HG02885 (cell line): ENCODE data around the gene ADGRG6.
A peak's percentile ranks its signal among the peaks of the same experiment; 100 is the strongest.
"Not testable (repeated sequence)": the region's sequence is repeated elsewhere in the genome, so short reads cannot be mapped to it uniquely, and the experiment has no call there.

Experiments used
- ATAC-seq: cut with Tn5 transposase; IDR thresholded peaks from one replicate; pipeline ENCODE4 v1.9.1; 2021; ENCODE audit warnings: mild to moderate bottlenecking; ENCODE audit not compliant: unreplicated experiment, poor library complexity

ADGRG6 gene

GRCh38 chr6:142301651-142302391 lies at the start of gene ADGRG6:
Gene ADGRG6 (plus strand): TSS chr6:142302007. CDS start chr6:142302330, 323 bp downstream.
- peak; percentile 89 for ATAC-seq

DNA sequence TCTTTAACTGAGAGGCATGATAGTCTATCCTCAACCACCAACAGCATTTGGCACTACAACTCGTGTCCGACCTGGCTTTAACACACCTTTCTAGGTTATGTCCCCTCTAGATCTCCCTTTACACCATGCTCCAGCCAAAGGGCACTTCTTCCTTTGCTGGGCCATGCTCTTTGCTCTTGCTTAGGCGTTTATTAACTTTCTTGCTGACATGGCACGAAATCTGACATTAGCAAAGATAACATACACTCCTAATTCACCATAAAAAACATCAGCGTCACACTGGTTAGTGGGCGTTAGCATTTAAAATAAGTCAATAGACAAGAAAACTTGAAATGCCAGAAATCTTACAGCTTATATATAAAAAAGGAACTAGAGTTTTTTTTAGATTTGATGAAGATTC lies 47.3 kb upstream of the ADGRG6 start:
- no peak for ATAC-seq

DNA sequence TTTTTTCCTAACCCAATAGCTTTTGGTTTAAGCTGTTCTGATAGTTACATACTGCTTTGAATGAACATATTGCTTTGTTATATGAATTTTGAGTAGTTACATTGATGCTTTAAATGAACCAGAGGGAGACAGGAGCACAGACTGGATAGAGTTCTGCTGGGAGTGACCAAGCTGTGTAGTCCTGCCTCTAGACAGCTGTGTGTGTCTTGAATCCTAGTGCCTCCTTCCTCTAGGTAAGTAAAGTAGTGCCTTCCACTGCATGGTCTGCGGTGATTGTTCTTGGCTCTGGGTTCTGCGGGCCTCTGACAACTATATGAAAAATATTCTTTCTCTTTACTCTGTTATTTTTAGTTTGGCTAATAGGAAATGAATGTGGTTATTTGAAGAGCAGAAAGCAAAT lies 46.0 kb upstream of the ADGRG6 start:
- no peak for ATAC-seq

GRCh38 chr6:142258305-142258704 lies 43.5 kb upstream of the ADGRG6 start:
- no peak for ATAC-seq

- ATAC-seq, result no peak
These were observed 43.0 kb upstream of the ADGRG6 start for GRCh38 chr6:142258757-142259156.

GRCh38 chr6:142260748-142261147 lies 41.1 kb upstream of the ADGRG6 start:
- no peak for ATAC-seq

DNA sequence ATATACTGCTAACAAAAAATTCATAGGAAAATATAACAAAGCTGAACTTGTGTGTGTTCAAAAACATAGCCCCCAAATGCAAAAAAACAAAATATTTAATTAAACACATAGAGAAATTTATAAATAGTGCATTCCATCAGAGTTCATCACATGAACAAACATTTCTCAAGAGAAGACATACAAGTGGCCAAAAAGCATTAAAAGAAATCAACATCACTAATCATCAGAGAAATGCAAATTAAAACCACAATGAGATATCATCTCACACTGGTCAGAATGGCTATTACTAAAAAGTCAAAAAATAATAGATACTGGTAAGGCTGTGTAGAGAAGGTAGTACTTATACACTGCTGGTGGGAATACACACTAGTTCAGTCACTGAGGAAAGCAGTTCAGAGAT lies 39.6 kb upstream of the ADGRG6 start:
- ATAC-seq, result no peak

- ATAC-seq, result no peak
These were observed 36.3 kb upstream of the ADGRG6 start for GRCh38 chr6:142265476-142265875.

DNA sequence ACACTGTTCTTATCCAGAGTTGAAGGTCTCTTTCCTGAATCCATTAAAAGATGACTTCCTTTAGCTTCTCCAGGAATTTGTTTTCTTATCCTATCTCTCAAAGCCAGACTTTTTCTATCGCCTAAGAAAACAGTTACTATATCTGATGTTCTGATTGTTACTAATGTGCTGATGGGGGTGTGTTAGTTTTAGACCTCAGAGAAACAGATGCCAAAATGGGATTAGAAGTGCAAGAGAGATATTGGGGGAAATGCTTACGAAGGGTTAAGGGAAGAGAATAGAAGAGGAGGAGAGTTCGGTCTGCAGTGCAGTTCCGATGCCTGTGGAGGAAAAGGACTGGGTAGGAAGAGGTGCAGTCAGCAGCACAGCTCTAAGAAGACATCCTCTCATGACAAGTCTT lies 35.7 kb upstream of the ADGRG6 start:
- ATAC-seq, result no peak

DNA sequence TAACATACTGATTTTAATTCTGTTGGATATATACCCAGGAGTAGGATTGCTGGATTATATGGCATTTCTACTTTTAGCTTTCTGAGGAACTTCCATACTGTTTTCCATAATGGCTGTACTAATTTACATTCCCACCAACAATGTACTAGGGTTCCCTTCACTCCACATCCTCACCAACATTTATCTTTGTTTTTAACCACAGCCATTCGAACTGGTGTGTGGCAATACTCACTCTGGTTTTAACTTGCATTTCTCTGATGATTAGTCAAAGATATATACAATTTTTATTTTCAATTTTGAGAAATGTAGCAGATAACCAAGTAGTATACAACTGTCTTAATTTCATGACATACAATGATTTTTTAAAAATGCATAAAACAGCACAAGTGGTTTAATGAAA lies 30.3 kb upstream of the ADGRG6 start:
- no peak for ATAC-seq

DNA sequence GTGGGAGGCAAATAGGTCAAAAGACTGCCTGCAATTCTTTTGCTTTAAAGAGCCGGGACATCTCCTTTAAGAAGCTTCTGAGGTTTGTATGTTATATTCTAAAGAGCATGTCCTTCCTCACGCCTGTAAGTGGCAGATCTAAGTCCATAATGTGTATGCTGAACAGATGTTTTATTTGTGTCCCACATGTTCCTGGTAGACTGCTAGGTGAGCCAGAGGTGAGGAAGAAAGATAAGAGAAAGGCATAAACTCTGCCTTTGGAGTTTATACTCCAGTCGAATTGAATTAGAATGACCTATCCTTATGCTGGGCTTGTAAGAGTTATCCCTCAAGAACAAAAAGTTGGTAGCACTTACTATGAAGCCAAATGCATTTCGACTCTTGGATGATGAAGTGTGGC lies 27.2 kb upstream of the ADGRG6 start:
- no peak for ATAC-seq

- ATAC-seq, result no peak
These were observed 26.4 kb upstream of the ADGRG6 start for GRCh38 chr6:142275236-142276006.

DNA sequence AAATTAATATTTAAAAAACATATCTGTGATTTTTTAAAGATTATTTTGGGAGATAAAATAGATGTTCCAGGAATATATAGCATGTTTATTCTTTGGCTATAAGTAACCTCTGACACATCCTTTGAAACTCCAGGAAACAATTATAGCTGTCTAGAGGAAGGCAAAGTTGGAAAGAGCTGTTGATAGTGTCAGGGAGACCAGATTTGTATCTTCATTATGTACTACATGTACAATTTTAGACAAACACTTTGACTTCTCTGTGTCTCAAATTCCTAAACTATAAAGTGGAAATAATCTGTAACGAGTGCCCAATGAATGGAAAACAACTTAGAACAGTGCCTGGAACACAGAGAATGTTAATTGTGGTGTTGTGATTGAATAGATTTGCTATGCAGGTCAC lies 25.6 kb upstream of the ADGRG6 start:
- ATAC-seq, result no peak

DNA sequence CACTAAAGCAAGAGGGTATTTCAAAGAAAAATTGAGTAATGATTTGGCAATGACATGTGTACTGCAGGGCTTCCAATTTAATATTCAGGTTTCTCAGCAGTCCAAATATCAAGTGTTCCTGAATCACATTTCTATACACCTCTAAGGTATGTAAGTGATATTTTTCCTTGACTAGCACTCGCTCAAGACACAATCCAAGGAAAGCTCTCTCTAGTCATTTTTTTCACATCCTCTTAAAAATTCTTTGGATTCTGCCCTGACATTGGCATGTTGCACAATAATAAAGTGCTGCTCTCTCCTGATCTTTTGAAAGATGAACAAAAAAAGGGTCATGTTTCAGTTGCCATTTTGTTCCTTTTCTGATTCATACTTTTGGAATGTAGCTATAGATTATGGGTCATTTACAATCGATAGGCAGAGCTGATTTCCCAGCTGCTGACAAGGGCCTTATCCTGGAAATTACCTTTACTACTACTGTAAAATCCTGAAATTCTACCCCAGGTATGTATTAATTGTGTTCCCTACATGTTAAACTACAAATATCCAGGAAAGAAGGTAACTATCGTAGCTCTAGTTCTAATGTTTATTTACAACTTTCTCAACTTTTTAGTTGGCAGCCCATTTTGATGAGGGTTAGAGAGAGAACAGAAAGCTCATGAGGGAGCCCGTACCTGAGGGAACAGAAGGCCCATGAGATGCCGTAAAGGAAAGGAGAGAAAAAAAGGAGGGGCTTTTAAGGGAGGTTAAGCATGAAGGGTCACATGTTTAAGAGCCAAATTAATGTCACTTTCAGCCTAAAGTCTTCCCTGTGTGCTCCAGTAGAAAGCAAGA lies 22.2 kb upstream of the ADGRG6 start:
- ATAC-seq, result no peak

DNA sequence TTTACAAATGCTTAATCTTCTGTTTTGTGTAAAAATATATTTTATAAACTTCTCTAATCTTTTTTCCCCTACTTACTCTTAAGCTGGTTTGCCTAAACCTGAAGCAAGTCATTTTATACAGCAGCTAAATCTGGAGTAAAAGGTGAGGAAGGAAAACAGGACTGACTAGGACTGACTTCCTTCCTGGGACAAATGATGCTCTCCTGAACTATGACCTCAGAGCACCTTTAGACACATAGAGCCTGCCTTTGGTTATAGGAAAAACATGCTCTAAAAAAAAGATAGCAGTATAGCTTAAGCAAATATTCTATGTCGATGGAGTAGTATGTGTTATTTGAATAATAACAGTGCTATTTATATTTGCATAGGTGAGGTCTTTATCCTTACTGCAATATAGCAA lies 21.5 kb upstream of the ADGRG6 start:
- no peak for ATAC-seq

GRCh38 chr6:142280927-142281326 lies 20.9 kb upstream of the ADGRG6 start:
- ATAC-seq, result no peak

GRCh38 chr6:142283138-142283537 lies 18.7 kb upstream of the ADGRG6 start:
- not testable (repeated sequence) for ATAC-seq

DNA sequence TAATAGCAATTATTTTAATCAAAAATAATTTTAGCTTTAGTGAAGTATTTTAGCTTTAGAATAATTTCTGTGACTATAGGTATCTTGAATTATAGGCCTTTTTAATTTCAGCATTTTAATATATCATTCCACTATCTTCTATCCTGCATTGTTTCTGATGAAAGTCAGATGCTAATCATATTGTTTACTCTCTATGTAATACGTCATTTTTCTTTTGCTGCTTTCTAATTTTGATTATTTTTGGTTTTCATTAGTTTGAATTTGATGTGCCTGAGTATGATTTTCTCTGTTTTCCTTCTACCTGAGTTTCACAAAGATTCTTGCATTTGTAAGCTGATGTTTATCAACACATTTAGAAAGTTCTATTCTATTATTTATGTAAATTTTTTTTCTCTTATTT lies 17.4 kb upstream of the ADGRG6 start:
- ATAC-seq, result no peak

- no peak for ATAC-seq
These were observed 16.3 kb upstream of the ADGRG6 start for GRCh38 chr6:142285235-142286087.

DNA sequence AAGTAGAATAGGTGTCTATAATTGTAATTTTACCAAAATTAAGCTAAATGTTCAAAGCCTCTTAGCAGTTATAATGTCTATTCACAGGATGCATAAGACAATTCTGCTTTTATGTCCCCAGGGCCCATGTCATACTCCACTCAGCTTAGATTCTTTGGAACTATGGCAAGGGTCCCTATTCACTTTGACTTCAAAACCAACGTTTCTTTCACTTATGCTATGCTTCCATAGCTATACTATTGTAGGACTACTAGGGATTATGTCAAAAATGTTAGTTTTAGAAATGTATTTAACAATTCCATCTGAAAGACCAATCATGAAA lies 15.8 kb upstream of the ADGRG6 start:
- ATAC-seq, result no peak
